Large intestine (tissue), 3 donors: ENCODE data around the gene KEL. TPM values are rescaled to one million over a fixed set of nuclear protein-coding genes. Genes with fewer than 3 reads are reported as not detected.

ENCODE experiments used
- DNase-seq, 2 donors: peaks; one replicate each; pipeline versions ENCODE4 v3.0.0 to v3.0.0-alpha.2; 2013
- H3K27ac ChIP-seq: one replicate; pipeline ENCODE4 v1.5.1; 2013; ENCODE audit warnings: low read length
- H3K27me3 ChIP-seq: 2 replicates; pipeline ENCODE4 v1.6.1; 2013; ENCODE audit warnings: low read length; ENCODE audit not compliant: control insufficient read depth, insufficient read depth
- H3K36me3 ChIP-seq: 2 replicates; pipeline ENCODE4 v1.6.1; 2013; ENCODE audit warnings: low read length; ENCODE audit not compliant: control insufficient read depth, insufficient read depth
- H3K4me1 ChIP-seq: one replicate; pipeline ENCODE4 v1.6.1; 2013; ENCODE audit warnings: low read length; ENCODE audit not compliant: control insufficient read depth, insufficient read depth
- H3K4me3 ChIP-seq: one replicate; pipeline ENCODE4 v1.5.1; 2013; ENCODE audit warnings: low read length
- H3K9me3 ChIP-seq: one replicate; pipeline ENCODE4 v1.6.1; 2013; ENCODE audit warnings: mild to moderate bottlenecking, low read depth, low read length, moderate library complexity; ENCODE audit not compliant: control insufficient read depth
- WGBS: methylation state at CpG from one replicate; pipeline ENCODE4 v1.1.5; 2013; ENCODE audit warnings: low lambda C conversion rate; ENCODE audit not compliant: insufficient coverage; 5-methylcytosine and 5-hydroxymethylcytosine counted together
- polyA plus RNA-seq: library from polyadenylated mRNA; unstranded; fragments of 120-200 nt; gene quantifications from one replicate; pipeline ENCODE4 v1.2.1, GENCODE V29; 2013

Gene KEL
- polyA plus RNA-seq, 1 donor, result 181 TPM

DNA sequence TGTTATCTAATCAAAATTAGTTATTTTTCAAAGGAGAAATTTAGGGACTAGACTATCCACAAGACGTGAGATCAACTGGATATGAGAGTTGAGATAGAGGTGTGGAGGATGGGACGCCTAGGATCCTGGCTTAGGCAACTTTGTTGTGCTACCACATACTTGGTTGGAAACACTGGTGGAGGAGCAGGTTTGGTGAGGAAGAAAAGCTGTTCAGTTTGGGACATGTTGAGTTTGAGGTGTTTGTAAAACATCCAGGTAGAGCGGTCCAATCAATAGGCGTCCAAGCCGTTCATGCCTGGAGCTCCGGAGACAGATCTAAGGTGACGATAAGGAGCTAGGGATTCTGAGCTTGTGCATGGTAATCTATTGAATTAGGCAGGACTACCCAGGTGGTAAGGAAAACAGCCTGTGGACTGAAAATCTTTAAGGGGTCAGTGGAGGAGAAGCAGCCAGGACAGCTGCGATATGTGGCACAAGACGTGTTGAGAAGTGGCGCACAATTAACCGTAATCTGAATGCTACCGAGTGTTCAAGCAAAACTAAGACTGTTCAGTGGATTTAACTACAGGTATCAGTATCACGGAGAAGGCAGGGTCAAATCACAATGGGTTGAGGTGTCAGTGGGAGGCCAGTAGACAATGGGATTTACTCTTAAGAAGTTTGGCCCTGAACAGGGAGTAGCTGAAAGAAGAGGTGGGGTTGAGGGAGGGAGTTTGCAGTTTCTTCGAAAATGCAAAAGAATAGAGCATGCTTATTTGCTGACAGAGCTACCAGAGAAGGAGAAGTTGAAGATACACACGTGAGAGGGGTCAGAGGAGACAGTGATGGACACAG, 60.5 kb downstream of the KEL start:
- Histone ChIP-seq H3K4me1 (peaks cover 7% of the 10 kb centered on the region), H3K36me3 (no peaks in the 10 kb centered on the region), H3K27ac (no peak overlapping the region), H3K27me3 (no peaks in the 10 kb centered on the region), H3K9me3 (no peaks in the 10 kb centered on the region), H3K4me3 (no peak overlapping the region)
- 88% methylated on average over 9 of the region's 15 CpGs for WGBS
- no peak for DNase-seq

DNA sequence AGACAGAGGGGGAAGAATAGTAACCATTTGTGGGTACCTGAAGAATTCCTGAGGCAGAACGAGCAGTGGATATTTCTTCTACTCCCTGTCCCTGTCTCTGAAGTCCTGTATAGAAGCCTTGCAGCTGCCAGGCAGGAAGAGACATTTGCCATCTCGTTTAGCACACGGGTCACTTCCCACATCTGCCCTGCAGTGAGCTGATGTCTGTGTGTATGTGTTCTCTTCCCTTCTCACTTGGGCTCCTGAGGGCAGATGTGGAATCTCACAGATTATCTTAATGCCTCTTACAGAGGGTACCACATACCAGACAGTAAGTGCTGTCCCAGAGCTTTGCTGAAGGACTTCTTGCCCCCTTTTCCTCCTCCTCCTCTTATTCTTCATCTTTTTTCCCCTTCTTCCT, 62.5 kb downstream of the KEL start:
- Histone ChIP-seq H3K4me1 (peaks cover 12% of the 10 kb centered on the region), H3K27me3 (no peaks in the 10 kb centered on the region), H3K4me3 (no peak overlapping the region), H3K9me3 (no peaks in the 10 kb centered on the region), H3K27ac (no peak overlapping the region), H3K36me3 (no peaks in the 10 kb centered on the region)
- no peak for DNase-seq
- no CpG with 5 or more reads among the region's 3 CpGs for WGBS

DNA sequence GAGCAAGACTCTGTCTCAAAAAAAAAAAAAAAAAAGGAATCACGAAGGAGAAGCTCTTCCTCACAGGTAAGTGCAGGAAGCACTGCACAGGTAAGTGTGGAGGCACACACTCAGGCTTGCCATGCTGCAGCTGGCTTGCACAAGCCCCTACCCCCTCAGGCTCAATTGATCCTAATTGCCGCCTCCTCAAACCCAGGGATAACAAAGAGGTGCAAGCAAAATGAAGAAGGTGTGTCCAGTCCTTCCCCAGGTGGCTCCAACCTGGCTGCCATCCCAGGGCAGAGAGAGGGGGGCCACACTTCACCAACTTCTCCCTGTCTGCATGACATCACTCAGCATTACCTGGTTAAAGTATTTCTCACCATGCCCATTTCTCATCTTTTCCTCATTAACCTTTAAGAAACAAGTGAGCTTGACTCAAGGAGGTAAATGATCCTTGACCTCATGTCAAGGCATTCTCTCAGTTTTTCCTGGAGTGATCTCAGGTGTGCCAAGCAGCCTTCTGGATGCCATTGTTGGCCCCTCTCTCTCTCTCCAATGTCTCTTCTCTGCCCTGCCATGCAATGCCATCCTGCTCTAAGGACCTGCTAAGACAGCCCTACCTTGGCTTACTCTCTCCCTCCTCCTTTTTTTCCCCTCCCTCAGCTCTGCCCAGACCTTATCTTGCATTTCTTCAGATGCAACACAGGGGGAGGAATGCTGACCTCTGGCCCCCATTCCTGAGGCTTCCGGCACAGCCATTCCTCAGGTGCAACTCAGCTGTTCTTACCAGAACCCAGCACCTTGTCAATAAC, 63.6 kb downstream of the KEL start:
- Histone ChIP-seq H3K4me1 (peaks cover 20% of the 10 kb centered on the region), H3K27ac (no peak overlapping the region), H3K36me3 (no peaks in the 10 kb centered on the region), H3K4me3 (no peak overlapping the region), H3K27me3 (no peaks in the 10 kb centered on the region), H3K9me3 (no peaks in the 10 kb centered on the region)
- no CpG with 5 or more reads among the region's 3 CpGs for WGBS
- DNase-seq, result peak; percentile 53 to 69

DNA sequence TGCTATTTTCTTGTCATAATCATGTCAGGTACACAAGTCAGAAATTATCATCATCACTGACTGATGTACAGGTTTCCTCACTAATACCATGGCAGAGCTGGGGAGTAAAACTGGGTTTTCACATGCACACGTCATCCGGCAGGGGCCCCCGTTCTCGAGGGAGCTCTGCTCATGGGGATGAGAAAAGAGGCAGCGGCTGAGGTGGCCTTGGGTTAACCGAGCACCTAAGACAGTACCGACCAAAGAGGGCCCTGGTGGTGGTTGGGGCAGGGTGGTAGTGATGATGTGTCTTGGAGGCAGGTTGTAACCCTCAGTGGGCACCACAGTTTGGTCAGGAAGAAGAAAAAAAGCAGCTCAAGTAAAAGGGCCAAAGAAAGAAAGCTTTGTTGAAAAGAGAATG, 64.5 kb downstream of the KEL start:
- DNase-seq, result no peak
- no peak overlapping the region for H3K4me3 ChIP-seq
- WGBS, result no CpG with 5 or more reads among the region's 7 CpGs

DNA sequence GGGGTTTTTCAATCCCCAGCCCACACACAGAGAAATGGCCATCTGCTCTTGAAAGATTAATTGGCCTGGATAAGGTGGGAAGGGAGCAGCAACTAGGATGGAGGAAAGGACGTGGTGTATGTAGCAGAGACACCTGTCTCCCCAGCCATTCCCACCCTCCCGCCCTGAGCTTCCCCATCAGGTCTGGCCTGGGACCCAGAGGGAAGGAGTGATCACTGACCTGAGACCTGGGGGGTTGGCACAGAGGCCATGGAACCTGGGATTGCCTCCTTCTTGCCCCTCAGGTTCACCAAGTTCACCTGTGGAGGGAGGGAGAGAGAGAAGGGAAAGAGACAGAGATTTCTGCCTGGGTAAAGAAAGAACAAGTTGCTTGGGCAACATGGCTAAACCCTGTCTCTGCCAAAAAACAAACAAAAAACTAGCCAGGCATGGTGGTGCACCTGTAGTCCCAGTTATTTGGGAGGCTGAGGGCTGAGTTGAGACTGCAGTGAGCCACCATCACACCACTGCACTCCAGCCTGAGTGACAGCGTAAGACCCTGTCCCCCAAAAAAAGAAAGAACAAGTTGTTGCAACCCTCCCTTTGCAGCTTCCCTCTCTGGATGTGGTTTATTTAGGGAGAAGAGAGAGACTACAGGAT, 65.3 kb downstream of the KEL start:
- H3K27ac ChIP-seq, result no peak overlapping the region
- peaks cover 27% of the 10 kb centered on the region for H3K4me1 ChIP-seq
- no CpG with 5 or more reads among the region's 3 CpGs for WGBS
- no peak for DNase-seq
- H3K9me3 ChIP-seq, result no peaks in the 10 kb centered on the region
- no peaks in the 10 kb centered on the region for H3K36me3 ChIP-seq
- H3K27me3 ChIP-seq, result no peaks in the 10 kb centered on the region
- H3K4me3 ChIP-seq, result no peak overlapping the region

More for the DNA sequence above, 64.5 kb downstream of the KEL start:
- H3K27me3 ChIP-seq, result no peaks in the 10 kb centered on the region
- no peaks in the 10 kb centered on the region for H3K36me3 ChIP-seq
- H3K9me3 ChIP-seq, result no peaks in the 10 kb centered on the region
- H3K27ac ChIP-seq, result no peak overlapping the region
- peaks cover 26% of the 10 kb centered on the region for H3K4me1 ChIP-seq

DNA sequence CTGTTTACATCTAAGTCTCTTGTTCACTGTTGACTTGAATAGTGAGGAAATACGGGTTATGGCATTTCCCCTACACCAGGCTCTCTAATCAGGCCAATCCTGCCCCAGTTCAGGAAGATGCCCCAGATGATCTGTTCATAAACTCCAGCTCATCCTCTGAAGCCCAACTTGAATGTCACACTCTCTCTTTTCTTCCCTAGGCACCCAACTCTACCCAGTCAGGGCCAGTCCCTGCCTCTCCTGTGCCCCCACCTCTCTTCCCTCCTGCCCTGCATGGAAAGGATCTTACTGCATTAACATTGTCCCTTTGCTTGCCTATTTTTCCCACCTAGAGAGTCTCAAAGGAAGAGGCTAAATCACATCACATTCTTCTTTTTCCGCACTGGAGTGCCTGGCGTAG, 66.0 kb downstream of the KEL start:
- Histone ChIP-seq H3K4me3 (no peak overlapping the region), H3K27me3 (no peaks in the 10 kb centered on the region), H3K9me3 (no peaks in the 10 kb centered on the region), H3K4me1 (peaks cover 27% of the 10 kb centered on the region), H3K36me3 (no peaks in the 10 kb centered on the region), H3K27ac (no peak overlapping the region)
- WGBS, result no CpG with 5 or more reads among the region's 3 CpGs
- DNase-seq, result no peak

DNA sequence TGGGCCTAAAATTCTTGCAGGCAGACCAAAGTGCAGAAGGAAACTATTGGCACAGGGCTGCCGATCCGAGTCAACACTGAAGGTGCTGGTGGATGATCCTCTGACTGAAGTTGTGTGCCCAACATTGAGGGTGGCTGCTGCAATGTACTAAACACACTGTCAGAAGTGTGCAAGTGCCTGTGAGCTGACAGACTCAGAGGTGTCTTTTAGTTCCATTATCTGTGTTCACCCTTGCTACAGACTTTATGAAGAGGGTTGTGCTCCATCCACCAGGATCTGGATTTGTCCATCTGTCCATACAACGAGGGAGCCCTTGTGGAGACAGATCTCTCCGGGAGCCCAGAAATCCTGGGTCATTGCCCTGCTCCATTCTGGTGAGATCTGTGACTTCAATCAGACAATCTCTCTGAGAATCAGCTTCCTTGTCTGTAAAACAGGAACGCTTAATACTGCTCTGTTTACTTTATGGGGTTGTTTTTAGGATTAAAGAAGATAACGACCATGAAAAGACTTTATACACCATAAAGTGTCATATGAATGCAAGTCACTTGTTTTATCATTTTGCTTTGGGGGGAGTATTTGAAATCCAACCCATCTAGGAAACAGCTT, 67.1 kb downstream of the KEL start:
- H3K27me3 ChIP-seq, result no peaks in the 10 kb centered on the region
- WGBS, result 14% methylated on average over 1 of the region's 6 CpGs
- no peaks in the 10 kb centered on the region for H3K9me3 ChIP-seq
- peaks cover 29% of the 10 kb centered on the region for H3K4me1 ChIP-seq
- no peaks in the 10 kb centered on the region for H3K36me3 ChIP-seq
- DNase-seq, result peak in 1 of 2 donors; percentile 38
- H3K4me3 ChIP-seq, result no peak overlapping the region
- H3K27ac ChIP-seq, result no peak overlapping the region

DNA sequence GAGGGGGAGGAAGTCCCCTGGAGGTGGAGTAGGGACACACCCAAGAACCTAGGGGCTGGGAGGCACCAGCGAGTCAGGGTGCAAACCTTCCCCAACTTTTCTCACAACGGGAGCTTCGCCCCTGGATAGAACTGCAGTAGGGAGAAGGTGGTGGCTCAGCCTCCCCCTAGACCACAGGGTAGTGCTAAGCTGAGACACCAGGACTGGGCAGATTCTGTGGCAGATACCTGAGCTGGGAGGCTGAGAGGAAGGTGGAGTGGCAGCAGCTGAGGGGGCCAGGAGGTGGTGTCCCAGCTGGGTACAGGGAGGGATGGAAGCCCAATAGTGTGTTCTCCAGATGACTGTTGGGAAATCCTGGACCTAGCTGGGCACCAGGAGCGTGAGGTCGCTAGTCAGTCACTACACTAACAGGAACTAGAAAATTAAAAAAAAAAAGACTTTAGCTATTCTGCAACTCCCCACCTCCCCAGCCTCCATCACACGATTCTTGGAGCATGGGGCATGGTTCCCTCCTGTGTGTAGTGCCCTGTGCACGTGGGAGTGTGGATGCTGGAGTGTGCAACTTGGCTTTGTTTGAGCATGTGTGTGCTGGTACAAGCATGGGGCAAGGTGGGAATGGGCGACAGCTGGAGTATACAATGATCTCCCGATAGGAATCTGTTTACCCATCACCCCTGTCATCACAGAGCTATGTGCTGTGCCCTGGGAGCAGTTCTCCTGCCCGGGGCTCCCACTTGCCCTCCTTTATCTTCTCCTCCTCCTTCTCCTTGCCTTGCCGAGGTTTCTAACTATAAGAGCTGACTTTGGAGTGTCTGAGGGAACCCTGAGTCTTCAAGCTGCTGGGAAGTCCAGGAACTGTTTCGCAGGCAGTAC, 67.8 kb downstream of the KEL start:
- H3K36me3 ChIP-seq, result no peaks in the 10 kb centered on the region
- no peaks in the 10 kb centered on the region for H3K27me3 ChIP-seq
- H3K4me1 ChIP-seq, result peaks cover 29% of the 10 kb centered on the region
- no peak overlapping the region for H3K27ac ChIP-seq
- no peak overlapping the region for H3K4me3 ChIP-seq
- DNase-seq, result peak in 1 of 2 donors; percentile 53
- no CpG with 5 or more reads among the region's 12 CpGs for WGBS
- no peaks in the 10 kb centered on the region for H3K9me3 ChIP-seq

DNA sequence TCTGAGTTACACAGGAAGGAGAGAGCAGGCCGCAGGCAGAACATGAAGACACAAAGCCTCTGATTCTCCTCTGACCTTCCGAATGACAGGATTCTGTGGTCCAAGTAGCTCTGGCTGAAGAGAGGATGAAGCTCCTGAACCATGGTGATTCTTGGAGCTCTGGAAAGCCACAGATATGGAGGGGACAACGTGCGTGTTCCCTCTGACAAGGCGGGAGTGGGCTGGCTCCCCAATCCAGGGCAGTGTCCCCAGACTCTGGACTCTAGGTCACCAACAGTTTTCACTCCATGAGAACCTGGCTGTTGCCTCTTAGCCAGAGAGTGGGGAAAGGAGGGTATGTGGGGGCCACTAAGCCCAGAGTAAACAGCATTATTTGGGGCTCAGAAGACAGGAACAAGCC, 69.2 kb downstream of the KEL start:
- no peak overlapping the region for H3K4me3 ChIP-seq
- WGBS, result no CpG with 5 or more reads among the region's 5 CpGs
- H3K4me1 ChIP-seq, result peaks cover 25% of the 10 kb centered on the region
- no peak overlapping the region for H3K27ac ChIP-seq
- no peaks in the 10 kb centered on the region for H3K9me3 ChIP-seq
- DNase-seq, result peak in 1 of 2 donors; percentile 61
- no peaks in the 10 kb centered on the region for H3K27me3 ChIP-seq
- H3K36me3 ChIP-seq, result no peaks in the 10 kb centered on the region
